ENCODE measurements around the gene CFTR. TPM values are rescaled to one million over a fixed set of nuclear protein-coding genes. Genes with fewer than 3 reads are reported as not detected.

Gene CFTR
- total and polyA plus RNA-seq, 10 of the 15 experiments (the other 5 are each of a cell fraction or from before 2014, with no cell fraction given) = 0.02 to 2.3 (median 0.21) TPM; not detected in 1

GRCh38 chr7:117698018-117698417 is 218.2 kb downstream of the CFTR start:
- BruUV-seq (replicated peaks) = no TSS peak
- DNase-seq (ENCODE audit: low read depth, low spot score) = no peak
- no peak for ATAC-seq
- WGBS (ENCODE audit: insufficient coverage, insufficient replicate concordance, low lambda C conversion rate, missing lambda C conversion rate) = 2% methylated on average over 2 of the region's 2 CpGs
- POLR2A ChIA-PET = interaction anchor here (0.6 kb wide), 1 partner anchor 282 kb away, joined by 3 read pairs; no protein-coding TSS in a partner anchor
- CTCF ChIA-PET = interaction anchor here (0.6 kb wide), 1 partner anchor 407 kb away, joined by 3 read pairs; no protein-coding TSS in a partner anchor
- H3K9ac ChIP-seq (ENCODE audit: control insufficient read depth, insufficient read depth, low read length) = no peak overlapping the region
- in situ Hi-C loops (cut with MboI) (no loop called here), intact Hi-C loops (cut with micrococcal nuclease; ENCODE audit: unreplicated experiment) (no loop called here)
- TF ChIP-seq MAX (IDR thresholded peaks at IDR 0.05; ENCODE audit: low read depth, low read length) = no peak
- H3K4me1 ChIP-seq (ENCODE audit: control insufficient read depth, insufficient read depth, low read length) = no peaks in the 10 kb centered on the region
- no peak overlapping the region for H3K4me3 ChIP-seq
- H3K36me3 ChIP-seq (ENCODE audit: control insufficient read depth in 2 of 2, insufficient read depth in 2 of 2, low read length in 1 of 2) = no peaks in the 10 kb centered on the region
- H2AFZ ChIP-seq (ENCODE audit: control insufficient read depth, low read depth, low read length) = no peak overlapping the region
- no peaks in the 10 kb centered on the region for H3K79me2 ChIP-seq (ENCODE audit: control insufficient read depth, insufficient read depth, low read length)
- H4K20me1 ChIP-seq (ENCODE audit: control insufficient read depth, insufficient read depth) = no peaks in the 10 kb centered on the region
- FAIRE-seq = no peak
- H3K27ac ChIP-seq (ENCODE audit: control insufficient read depth, insufficient read depth) = no peak overlapping the region
- SMC1A ChIA-PET (ENCODE audit: uncharacterized antibody, unreplicated experiment) = no interaction called here
- RAD21 ChIA-PET (ENCODE audit: unreplicated experiment) = no interaction called here
- H3K4me2 ChIP-seq (ENCODE audit: control insufficient read depth, insufficient read depth) = no peak overlapping the region
- H3K27me3 ChIP-seq (replicated peaks in 1 of 2; ENCODE audit: control insufficient read depth in 2 of 2, insufficient read depth in 2 of 2, low read length in 1 of 2) = no peaks in the 10 kb centered on the region
- no peaks in the 10 kb centered on the region for H3K9me3 ChIP-seq (replicated peaks; ENCODE audit: control insufficient read depth, insufficient read depth, low read length)

- Histone ChIP-seq H3K4me1 (ENCODE audit: control insufficient read depth, insufficient read depth, low read length) (no peaks in the 10 kb centered on the region), H3K27me3 (replicated peaks in 1 of 2; ENCODE audit: control insufficient read depth in 2 of 2, insufficient read depth in 2 of 2, low read length in 1 of 2) (no peaks in the 10 kb centered on the region), H3K4me2 (ENCODE audit: control insufficient read depth, insufficient read depth) (no peak overlapping the region), H4K20me1 (ENCODE audit: control insufficient read depth, insufficient read depth) (no peaks in the 10 kb centered on the region), H3K79me2 (ENCODE audit: control insufficient read depth, insufficient read depth, low read length) (no peaks in the 10 kb centered on the region), H3K4me3 (no peak overlapping the region), H3K9me3 (replicated peaks; ENCODE audit: control insufficient read depth, insufficient read depth, low read length) (no peaks in the 10 kb centered on the region), H3K27ac (ENCODE audit: control insufficient read depth, insufficient read depth) (no peak overlapping the region), H3K9ac (ENCODE audit: control insufficient read depth, insufficient read depth, low read length) (no peak overlapping the region), H2AFZ (ENCODE audit: control insufficient read depth, low read depth, low read length) (no peak overlapping the region), H3K36me3 (ENCODE audit: control insufficient read depth in 2 of 2, insufficient read depth in 2 of 2, low read length in 1 of 2) (no peaks in the 10 kb centered on the region)
- FAIRE-seq (no peak), ATAC-seq (no peak), DNase-seq (ENCODE audit: low read depth, low spot score) (no peak)
- RAD21 ChIA-PET (ENCODE audit: unreplicated experiment) = no interaction called here
- in situ Hi-C loops (cut with MboI) = no loop called here
- WGBS (ENCODE audit: insufficient coverage, insufficient replicate concordance, low lambda C conversion rate, missing lambda C conversion rate) = 41% methylated on average over 3 of the region's 3 CpGs
- intact Hi-C loops (cut with micrococcal nuclease; ENCODE audit: unreplicated experiment) = no loop called here
- BruUV-seq (replicated peaks) = no TSS peak
- POLR2A ChIA-PET = no interaction called here
- CTCF ChIA-PET = interaction anchor here (1.3 kb wide), 1 partner anchor 12 kb away, joined by 3 read pairs; no protein-coding TSS in a partner anchor
- SMC1A ChIA-PET (ENCODE audit: uncharacterized antibody, unreplicated experiment) = no interaction called here
- TF ChIP-seq KDM1A (IDR thresholded peaks at IDR 0.05; ENCODE audit: borderline replicate concordance) (no peak), GABPA (IDR thresholded peaks at IDR 0.05; ENCODE audit: low read depth) (no peak), IRF3 (IDR thresholded peaks at IDR 0.05) (no peak), STAT1 (conservative IDR thresholded peaks at IDR 0.05) (no peak), SIN3A (IDR thresholded peaks at IDR 0.05; ENCODE audit: low read depth, low read length) (no peak), MEF2A (IDR thresholded peaks at IDR 0.05; ENCODE audit: insufficient read depth, low read depth, low read length) (no peak), NBN (IDR thresholded peaks at IDR 0.05) (no peak), CBX3 (IDR thresholded peaks at IDR 0.05; ENCODE audit: borderline replicate concordance, low read depth) (no peak), SRF (IDR thresholded peaks at IDR 0.05; ENCODE audit: low read depth in 2 of 2, low read length in 2 of 2) (no peak), ETV6 (conservative IDR thresholded peaks at IDR 0.05 in 1 of 2, IDR thresholded peaks at IDR 0.05 in 1 of 2; ENCODE audit: borderline replicate concordance in 1 of 2, low read depth in 1 of 2) (no peak), BRCA1 (IDR thresholded peaks at IDR 0.05; ENCODE audit: low read depth, low read length) (no peak), PAX5 (IDR thresholded peaks at IDR 0.05; ENCODE audit: borderline replicate concordance, low read depth, low read length) (no peak), NFXL1 (IDR thresholded peaks at IDR 0.05; ENCODE audit: borderline replicate concordance) (no peak), MEF2B (IDR thresholded peaks at IDR 0.05; ENCODE audit: partially characterized antibody, poor library complexity, severe bottlenecking) (no peak)
Observed at GRCh38 chr7:117704063-117704462, 224.2 kb downstream of the CFTR start.

Measured in GM12878 (cell line).